Psoas muscle (tissue), 8 donors: ENCODE measurements around the gene FOXP2. TPM values are rescaled to one million over a fixed set of nuclear protein-coding genes. Genes with fewer than 3 reads are reported as not detected.

Experiments
- ATAC-seq, 4 donors: fragments of 200-7000 bp; cut with Tn5 transposase; one replicate each; pipeline ENCODE4 v1.9.1; 2020; ENCODE audit warnings: moderate library complexity in 3 of 4, mild to moderate bottlenecking in 2 of 4
- DNase-seq, 2 donors: peaks; one replicate each; pipeline ENCODE4 v3.0.0-alpha.2; 2020
- H3K27ac ChIP-seq: fragments of 200-600 bp; one replicate; pipeline ENCODE4 v1.8.0; 2022
- H3K27me3 ChIP-seq, 3 donors: fragments of 200-600 bp in 1 of 3; one replicate each; pipeline versions ENCODE4 v1.6.1 to v1.8.0; 2013 to 2022; ENCODE audit warnings: low read length in 2 of 3, mild to moderate bottlenecking in 2 of 3, moderate library complexity in 1 of 3; ENCODE audit not compliant: insufficient read depth in 3 of 3
- H3K36me3 ChIP-seq, 2 donors: fragments of 200-600 bp in 1 of 2; one replicate each; pipeline versions ENCODE4 v1.6.1 to v1.8.0; 2013 to 2022; ENCODE audit warnings: low read depth in 1 of 2, mild to moderate bottlenecking in 1 of 2, moderate library complexity in 1 of 2; ENCODE audit not compliant: insufficient read depth in 1 of 2
- H3K4me1 ChIP-seq: fragments of 200-600 bp; one replicate; pipeline ENCODE4 v1.8.0; 2022
- H3K4me3 ChIP-seq: fragments of 200-600 bp; one replicate; pipeline ENCODE4 v1.8.0; 2022; ENCODE audit warnings: mild to moderate bottlenecking
- H3K9me3 ChIP-seq: fragments of 200-600 bp; one replicate; pipeline ENCODE4 v1.8.0; 2022
- WGBS, 3 donors: extraction: QIAGEN DNeasy Blood & Tissue Kit; methylation state at CpG; one replicate each; pipeline versions ENCODE4 v1.1.6 to v1.1.7; 2013; 5-methylcytosine and 5-hydroxymethylcytosine counted together
- intact Hi-C, 2 donors: fragments of 100-400 bp; cut with DNase I; formaldehyde crosslinking; loops; one replicate each; pipeline versions ENCODE4 v1.11.0 to v1.14.2; 2022
- polyA plus RNA-seq, 3 donors: library from polyadenylated mRNA; stranded (reverse); fragments of 200-250 nt; gene quantifications; one replicate each; pipeline ENCODE4 v1.2.3, GENCODE V29; 2013
- total RNA-seq, 4 donors: library from RNA; stranded (reverse); fragmentation: NEBNext Ultra II Directional in 2 of 4; extraction: Animal tissue kit (Norgen Biotek cat#: 25700) in 2 of 4; gene quantifications; one replicate each; pipeline versions ENCODE4 v1.2.1 to v1.2.4, GENCODE V29; 2021 to 2023
- TF ChIP-seq, protein P1 (sequence below): fragments of 200-600 bp; IDR thresholded peaks from one replicate; pipeline ENCODE4 v1.8.0; 2022; ENCODE audit warnings: antibody characterized with exemption
- donor health status: healthy with polysubstance abuse.
- donor health status: DM: no; HTN: no; CAD: no; lungs with moderate emphysema.
- donor health status: Bipolar disorder and iron deficiency.
- donor health status: healthy.
- donor health status: DM: yes; HTN: yes; CAD: no.
- donor health status: DM: no; HTN: no; CAD: no.
- donor health status: DM: no; HTN: no; CAD: no.
- donor health status: DM: yes; HTN: yes; CAD: no.

The FOXP2 gene
- total and polyA plus RNA-seq, 7 donors = 0.35 to 6.7 (median 5.1) TPM

DNA sequence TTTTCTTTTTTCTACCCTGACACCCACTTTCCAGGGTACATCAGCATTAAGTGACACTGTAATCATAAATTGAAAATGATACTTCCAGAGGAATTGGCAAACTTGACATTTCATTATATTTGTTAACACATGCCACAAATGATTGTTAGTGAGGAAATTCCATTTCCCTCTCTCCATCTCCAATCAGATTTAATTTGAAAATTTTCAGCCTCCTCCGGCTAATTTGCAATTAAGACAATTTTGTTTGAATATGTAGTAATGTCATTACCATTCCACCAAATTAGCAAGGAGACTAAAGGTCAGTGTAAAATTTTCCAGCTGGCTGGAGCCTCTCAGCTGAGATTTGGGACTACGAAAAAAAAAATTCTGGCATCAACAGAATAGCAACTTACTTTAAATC is 242.7 kb downstream of the FOXP2 start:
- no peaks in the 10 kb centered on the region for H3K4me1 ChIP-seq
- DNase-seq (no peak), ATAC-seq (no peak)
- peaks cover 0 to 33% of the 10 kb centered on the region in 2 donors for H3K36me3 ChIP-seq
- H3K27me3 ChIP-seq = no peaks in the 10 kb centered on the region
- no peak overlapping the region for H3K27ac ChIP-seq
- TF ChIP-seq, protein P1, sequence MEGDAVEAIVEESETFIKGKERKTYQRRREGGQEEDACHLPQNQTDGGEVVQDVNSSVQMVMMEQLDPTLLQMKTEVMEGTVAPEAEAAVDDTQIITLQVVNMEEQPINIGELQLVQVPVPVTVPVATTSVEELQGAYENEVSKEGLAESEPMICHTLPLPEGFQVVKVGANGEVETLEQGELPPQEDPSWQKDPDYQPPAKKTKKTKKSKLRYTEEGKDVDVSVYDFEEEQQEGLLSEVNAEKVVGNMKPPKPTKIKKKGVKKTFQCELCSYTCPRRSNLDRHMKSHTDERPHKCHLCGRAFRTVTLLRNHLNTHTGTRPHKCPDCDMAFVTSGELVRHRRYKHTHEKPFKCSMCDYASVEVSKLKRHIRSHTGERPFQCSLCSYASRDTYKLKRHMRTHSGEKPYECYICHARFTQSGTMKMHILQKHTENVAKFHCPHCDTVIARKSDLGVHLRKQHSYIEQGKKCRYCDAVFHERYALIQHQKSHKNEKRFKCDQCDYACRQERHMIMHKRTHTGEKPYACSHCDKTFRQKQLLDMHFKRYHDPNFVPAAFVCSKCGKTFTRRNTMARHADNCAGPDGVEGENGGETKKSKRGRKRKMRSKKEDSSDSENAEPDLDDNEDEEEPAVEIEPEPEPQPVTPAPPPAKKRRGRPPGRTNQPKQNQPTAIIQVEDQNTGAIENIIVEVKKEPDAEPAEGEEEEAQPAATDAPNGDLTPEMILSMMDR = no peak
- H3K9me3 ChIP-seq = no peaks in the 10 kb centered on the region
- intact Hi-C loops = loop anchor here in 1 of 2 donors (5.0 to 10.0 kb wide), 2 partner anchors 420 to 622 kb away; no protein-coding TSS in a partner anchor
- no peak overlapping the region for H3K4me3 ChIP-seq
- 64 to 78% (median 73%) methylated on average over 2 of the region's 2 CpGs for WGBS, 3 donors

- Histone ChIP-seq H3K36me3 (peaks cover 0 to 34% of the 10 kb centered on the region in 2 donors), H3K27me3 (no peaks in the 10 kb centered on the region), H3K27ac (no peak overlapping the region), H3K4me3 (no peak overlapping the region), H3K9me3 (no peaks in the 10 kb centered on the region), H3K4me1 (no peaks in the 10 kb centered on the region)
- intact Hi-C loops = loop anchor here in 1 of 2 donors (5.0 to 10.0 kb wide), 2 partner anchors 419 to 623 kb away; no protein-coding TSS in a partner anchor
- ATAC-seq (no peak), DNase-seq (no peak)
- TF ChIP-seq, protein P1 = no peak
- 69 to 87% (median 73%) methylated on average over 4 of the region's 4 CpGs for WGBS, 3 donors
Observed at GRCh38 chr7:114658216-114658615, 243.6 kb downstream of the FOXP2 start.

- TF ChIP-seq, protein P1 = no peak
- 46 to 56% (median 46%) methylated on average over 7 of the region's 7 CpGs for WGBS, 3 donors
- DNase-seq = no peak
Observed at GRCh38 chr7:114659409-114660125, 245.0 kb downstream of the FOXP2 start.

GRCh38 chr7:114660126-114660486 is 245.5 kb downstream of the FOXP2 start:
- H3K4me1 ChIP-seq = no peaks in the 10 kb centered on the region
- 2 to 22% (median 6%) methylated on average over 1 of the region's 1 CpG for WGBS, 3 donors
- TF ChIP-seq, protein P1 = no peak
- no peaks in the 10 kb centered on the region for H3K27me3 ChIP-seq
- H3K27ac ChIP-seq = no peak overlapping the region
- ATAC-seq = no peak
- peaks cover 0 to 18% of the 10 kb centered on the region in 2 donors for H3K36me3 ChIP-seq
- intact Hi-C loops = loop anchor here (10.0 kb wide), 2 partner anchors 575 to 585 kb away; no protein-coding TSS in a partner anchor
- no peak for DNase-seq
- no peaks in the 10 kb centered on the region for H3K9me3 ChIP-seq
- no peak overlapping the region for H3K4me3 ChIP-seq

More at GRCh38 chr7:114659409-114660125, 245.0 kb downstream of the FOXP2 start:
- Histone ChIP-seq H3K27ac (no peak overlapping the region), H3K36me3 (peaks cover 0 to 21% of the 10 kb centered on the region in 2 donors), H3K27me3 (no peaks in the 10 kb centered on the region), H3K4me3 (no peak overlapping the region), H3K4me1 (no peaks in the 10 kb centered on the region), H3K9me3 (no peaks in the 10 kb centered on the region)
- intact Hi-C loops = loop anchor here (5.0 to 10.0 kb wide), 4 partner anchors 418 to 625 kb away; no protein-coding TSS in a partner anchor
- ATAC-seq = no peak
